ENCODE data around the gene RPS21. TPM values are rescaled to one million over a fixed set of nuclear protein-coding genes. Genes with fewer than 3 reads are reported as not detected.
A peak's percentile ranks its signal among the peaks of the same experiment; 100 is the strongest.

Gene RPS21
- total and polyA plus RNA-seq, 9 of the 15 experiments (the other 6 are each of a cell fraction or from before 2014, with no cell fraction given) = 1,380 to 5,647 (median 3,091) TPM

GRCh38 chr20:62386383-62387218 is at the start of gene RPS21 (continued):
- TF ChIP-seq ETS1 (conservative IDR thresholded peaks at IDR 0.05; ENCODE audit: control insufficient read depth, low read depth, low read length) (peak; percentile 81), MTA1 (IDR thresholded peaks at IDR 0.05; ENCODE audit: borderline replicate concordance) (no peak), HBP1 (CRISPR knock-in tag; IDR thresholded peaks at IDR 0.05) (0 out of 2 replicates have a peak, but pooled peaks have one; percentile 35), ZNF274 (IDR thresholded peaks at IDR 0.05; ENCODE audit: borderline replicate concordance, low read depth, low read length) (no peak), ZNF384 (IDR thresholded peaks at IDR 0.05; ENCODE audit: low read depth, low read length) (no peak), ZNF511 (CRISPR knock-in tag; IDR thresholded peaks at IDR 0.05) (peak; percentile 80; the same call in 1 of the 2 replicates), AFF4 (CRISPR knock-in tag; IDR thresholded peaks at IDR 0.05) (0 out of 2 replicates have a peak, but pooled peaks have one; percentile 77), GABPA (tag; conservative IDR thresholded peaks at IDR 0.05; ENCODE audit: low read depth) (peak; percentile 99), TAF1 (IDR thresholded peaks at IDR 0.05; ENCODE audit: control insufficient read depth, extremely low read depth, insufficient read depth, low read length, severe bottlenecking) (peak; percentile 95), NRF1 (conservative IDR thresholded peaks at IDR 0.05 in 1 of 2, IDR thresholded peaks at IDR 0.05 in 1 of 2) (peak; percentile 92 to 94), POLR2G (IDR thresholded peaks at IDR 0.05; ENCODE audit: low read depth, low read length) (peak; percentile 96)
- TF ChIP-seq, protein P1, sequence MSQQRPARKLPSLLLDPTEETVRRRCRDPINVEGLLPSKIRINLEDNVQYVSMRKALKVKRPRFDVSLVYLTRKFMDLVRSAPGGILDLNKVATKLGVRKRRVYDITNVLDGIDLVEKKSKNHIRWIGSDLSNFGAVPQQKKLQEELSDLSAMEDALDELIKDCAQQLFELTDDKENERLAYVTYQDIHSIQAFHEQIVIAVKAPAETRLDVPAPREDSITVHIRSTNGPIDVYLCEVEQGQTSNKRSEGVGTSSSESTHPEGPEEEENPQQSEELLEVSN (IDR thresholded peaks at IDR 0.05; ENCODE audit: borderline replicate concordance in 1 of 2, extremely low read depth in 1 of 2, insufficient read depth in 1 of 2, insufficient read length in 1 of 2, low read depth in 1 of 2, low read length in 1 of 2, poor library complexity in 1 of 2, severe bottlenecking in 1 of 2) = peak; percentile 46 to 78
- TF ChIP-seq, protein P2, sequence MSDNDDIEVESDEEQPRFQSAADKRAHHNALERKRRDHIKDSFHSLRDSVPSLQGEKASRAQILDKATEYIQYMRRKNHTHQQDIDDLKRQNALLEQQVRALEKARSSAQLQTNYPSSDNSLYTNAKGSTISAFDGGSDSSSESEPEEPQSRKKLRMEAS (CRISPR knock-in tag; IDR thresholded peaks at IDR 0.05) = peak; percentile 86
- TF ChIP-seq, protein P3, sequence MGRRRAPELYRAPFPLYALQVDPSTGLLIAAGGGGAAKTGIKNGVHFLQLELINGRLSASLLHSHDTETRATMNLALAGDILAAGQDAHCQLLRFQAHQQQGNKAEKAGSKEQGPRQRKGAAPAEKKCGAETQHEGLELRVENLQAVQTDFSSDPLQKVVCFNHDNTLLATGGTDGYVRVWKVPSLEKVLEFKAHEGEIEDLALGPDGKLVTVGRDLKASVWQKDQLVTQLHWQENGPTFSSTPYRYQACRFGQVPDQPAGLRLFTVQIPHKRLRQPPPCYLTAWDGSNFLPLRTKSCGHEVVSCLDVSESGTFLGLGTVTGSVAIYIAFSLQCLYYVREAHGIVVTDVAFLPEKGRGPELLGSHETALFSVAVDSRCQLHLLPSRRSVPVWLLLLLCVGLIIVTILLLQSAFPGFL (CRISPR knock-in tag; IDR thresholded peaks at IDR 0.05) = peak; percentile 72; the same call in 1 of the 2 replicates
